Measurements from ENCODE around the gene ATRNL1. TPM values are rescaled to one million over a fixed set of nuclear protein-coding genes. Genes with fewer than 3 reads are reported as not detected.

The ATRNL1 gene
- total RNA-seq, 4 donors from 2014 or later: 4.4 to 18.4 (median 14.4) TPM

DNA sequence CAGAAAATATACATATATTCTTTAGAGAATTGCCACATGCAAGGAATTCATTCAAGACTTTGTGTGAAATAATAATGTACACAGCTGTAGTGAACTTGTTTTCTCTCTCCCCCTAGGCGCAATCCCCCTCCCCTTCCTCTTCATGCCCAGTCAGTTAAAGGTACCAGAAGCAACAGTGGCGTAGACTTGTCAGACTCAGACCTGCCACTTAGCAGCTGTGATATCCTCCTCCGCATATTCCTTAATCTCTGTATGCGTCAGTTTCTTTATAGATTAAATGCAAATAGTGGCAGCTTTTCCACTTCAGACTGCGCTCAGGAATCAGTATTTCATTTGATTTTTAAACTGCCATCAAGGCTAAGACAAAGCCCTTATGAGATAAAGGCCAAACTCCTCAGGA, 815.9 kb downstream of the ATRNL1 start:
- no peak for DNase-seq
- Histone ChIP-seq H3K9me3 (no peaks in the 10 kb centered on the region), H3K27ac (no peak overlapping the region), H3K27me3 (no peaks in the 10 kb centered on the region), H3K4me1 (no peaks in the 10 kb centered on the region), H3K4me3 (no peak overlapping the region), H3K36me3 (no peaks in the 10 kb centered on the region)
- WGBS, 2 donors (ENCODE audit: low coverage in 1 of 2): 80 to 89% methylated on average over 3 to 5 of the region's 5 CpGs
- intact Hi-C loops (cut with DNase I; ENCODE audit: low total_unique reads): no loop called here
- TF ChIP-seq EP300 (IDR thresholded peaks at IDR 0.05; ENCODE audit: low read depth): no peak
- no peak for TF ChIP-seq POLR2A (IDR thresholded peaks at IDR 0.05)
- TF ChIP-seq CTCF (IDR thresholded peaks at IDR 0.05): no peak
- no peak for TF ChIP-seq POLR2AphosphoS5 (IDR thresholded peaks at IDR 0.05)
- in situ Hi-C loops (cut with MboI; ENCODE audit: low pct_ligation_motif_present in 1 of 4, low pct_unique_long_range_greater_than_20kb in 1 of 4, low sequenced_read_pairs in 3 of 4): no loop called here

DNA sequence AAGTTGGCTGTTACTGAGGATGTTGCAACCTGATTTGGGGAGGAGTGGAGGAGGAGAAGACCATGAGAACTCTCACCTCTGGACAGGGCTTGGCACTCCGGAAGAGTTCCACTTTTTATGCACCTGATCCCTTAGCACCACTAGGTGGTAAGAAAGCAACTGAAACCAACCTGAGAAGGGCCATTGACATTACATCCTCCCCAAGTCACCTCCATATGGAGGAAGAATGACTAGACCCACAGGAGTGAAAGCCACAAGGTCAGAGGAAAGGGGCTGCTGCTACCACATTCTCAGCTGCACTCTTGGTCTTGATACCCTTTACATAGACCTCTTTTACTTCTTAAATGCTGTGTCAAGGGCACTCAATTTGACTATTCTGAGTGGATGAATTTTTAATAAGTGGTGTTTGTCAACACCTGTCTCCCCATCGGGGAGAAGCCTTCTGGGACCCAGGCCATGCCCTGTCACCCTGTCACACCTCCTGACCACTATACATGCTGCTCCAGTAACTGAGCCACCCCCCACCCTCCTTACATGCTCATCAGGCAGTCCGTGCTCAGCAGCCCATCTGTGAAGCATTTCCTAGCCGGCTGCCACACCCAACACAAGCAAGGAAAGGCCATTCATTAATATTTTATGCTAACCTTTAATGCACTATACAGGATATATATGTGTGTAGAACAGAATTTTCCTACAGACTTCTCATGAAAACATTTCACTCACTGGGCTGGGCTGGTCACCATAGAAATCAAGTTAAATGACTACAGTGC, 817.0 kb downstream of the ATRNL1 start:
- 79 to 100% methylated on average over 1 to 4 of the region's 4 CpGs for WGBS, 2 donors (ENCODE audit: low coverage in 1 of 2)
- no peak for TF ChIP-seq CTCF (IDR thresholded peaks at IDR 0.05)
- TF ChIP-seq POLR2AphosphoS5 (IDR thresholded peaks at IDR 0.05): no peak
- no peak for TF ChIP-seq EP300 (IDR thresholded peaks at IDR 0.05; ENCODE audit: low read depth)
- no peak for TF ChIP-seq POLR2A (IDR thresholded peaks at IDR 0.05)
- no peaks in the 10 kb centered on the region for H3K27me3 ChIP-seq
- intact Hi-C loops (cut with DNase I; ENCODE audit: low total_unique reads): no loop called here
- DNase-seq: no peak
- in situ Hi-C loops (cut with MboI; ENCODE audit: low pct_ligation_motif_present in 1 of 4, low pct_unique_long_range_greater_than_20kb in 1 of 4, low sequenced_read_pairs in 3 of 4): no loop called here
- H3K9me3 ChIP-seq: no peaks in the 10 kb centered on the region
- no peak overlapping the region for H3K27ac ChIP-seq
- no peak overlapping the region for H3K4me3 ChIP-seq
- no peaks in the 10 kb centered on the region for H3K36me3 ChIP-seq
- H3K4me1 ChIP-seq: no peaks in the 10 kb centered on the region

GRCh38 chr10:115914475-115914874, 821.3 kb downstream of the ATRNL1 start:
- no peak for DNase-seq
- 89 to 93% methylated on average over 2 to 3 of the region's 3 CpGs for WGBS, 2 donors (ENCODE audit: low coverage in 1 of 2)
- intact Hi-C loops (cut with DNase I; ENCODE audit: low total_unique reads): no loop called here
- no peaks in the 10 kb centered on the region for H3K27me3 ChIP-seq
- no peaks in the 10 kb centered on the region for H3K9me3 ChIP-seq
- in situ Hi-C loops (cut with MboI; ENCODE audit: low pct_ligation_motif_present in 1 of 4, low pct_unique_long_range_greater_than_20kb in 1 of 4, low sequenced_read_pairs in 3 of 4): no loop called here
- no peaks in the 10 kb centered on the region for H3K4me1 ChIP-seq
- no peak overlapping the region for H3K27ac ChIP-seq
- no peaks in the 10 kb centered on the region for H3K36me3 ChIP-seq
- no peak overlapping the region for H3K4me3 ChIP-seq
- TF ChIP-seq EP300 (IDR thresholded peaks at IDR 0.05; ENCODE audit: low read depth) (no peak), CTCF (IDR thresholded peaks at IDR 0.05) (no peak), POLR2AphosphoS5 (IDR thresholded peaks at IDR 0.05) (no peak), POLR2A (IDR thresholded peaks at IDR 0.05) (no peak)

GRCh38 chr10:115915429-115915828, 822.3 kb downstream of the ATRNL1 start:
- Histone ChIP-seq H3K9me3 (no peaks in the 10 kb centered on the region), H3K36me3 (no peaks in the 10 kb centered on the region), H3K27ac (no peak overlapping the region), H3K4me3 (no peak overlapping the region), H3K27me3 (no peaks in the 10 kb centered on the region), H3K4me1 (no peaks in the 10 kb centered on the region)
- no peak for DNase-seq
- intact Hi-C loops (cut with DNase I; ENCODE audit: low total_unique reads) (no loop called here), in situ Hi-C loops (cut with MboI; ENCODE audit: low pct_ligation_motif_present in 1 of 4, low pct_unique_long_range_greater_than_20kb in 1 of 4, low sequenced_read_pairs in 3 of 4) (no loop called here)
- TF ChIP-seq POLR2AphosphoS5 (IDR thresholded peaks at IDR 0.05) (no peak), EP300 (IDR thresholded peaks at IDR 0.05; ENCODE audit: low read depth) (no peak), CTCF (IDR thresholded peaks at IDR 0.05) (no peak), POLR2A (IDR thresholded peaks at IDR 0.05) (no peak)
- 75 to 94% methylated on average over 1 of the region's 1 CpG for WGBS, 2 donors (ENCODE audit: low coverage in 1 of 2)
